Measurements from ENCODE around the gene BCLAF1.

GRCh38 chr6:136290410-136291010 lies 864 bp upstream of the BCLAF1 start:
- TF ChIP-seq, protein P1, sequence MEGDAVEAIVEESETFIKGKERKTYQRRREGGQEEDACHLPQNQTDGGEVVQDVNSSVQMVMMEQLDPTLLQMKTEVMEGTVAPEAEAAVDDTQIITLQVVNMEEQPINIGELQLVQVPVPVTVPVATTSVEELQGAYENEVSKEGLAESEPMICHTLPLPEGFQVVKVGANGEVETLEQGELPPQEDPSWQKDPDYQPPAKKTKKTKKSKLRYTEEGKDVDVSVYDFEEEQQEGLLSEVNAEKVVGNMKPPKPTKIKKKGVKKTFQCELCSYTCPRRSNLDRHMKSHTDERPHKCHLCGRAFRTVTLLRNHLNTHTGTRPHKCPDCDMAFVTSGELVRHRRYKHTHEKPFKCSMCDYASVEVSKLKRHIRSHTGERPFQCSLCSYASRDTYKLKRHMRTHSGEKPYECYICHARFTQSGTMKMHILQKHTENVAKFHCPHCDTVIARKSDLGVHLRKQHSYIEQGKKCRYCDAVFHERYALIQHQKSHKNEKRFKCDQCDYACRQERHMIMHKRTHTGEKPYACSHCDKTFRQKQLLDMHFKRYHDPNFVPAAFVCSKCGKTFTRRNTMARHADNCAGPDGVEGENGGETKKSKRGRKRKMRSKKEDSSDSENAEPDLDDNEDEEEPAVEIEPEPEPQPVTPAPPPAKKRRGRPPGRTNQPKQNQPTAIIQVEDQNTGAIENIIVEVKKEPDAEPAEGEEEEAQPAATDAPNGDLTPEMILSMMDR (IDR thresholded peaks at IDR 0.05; ENCODE audit: low read depth, low read length, poor library complexity, severe bottlenecking), result no peak
- TF ChIP-seq EZH2phosphoT487 (IDR thresholded peaks at IDR 0.05; ENCODE audit: borderline replicate concordance, low read length), result no peak
